ENCODE data around the gene SLC6A2. TPM values are rescaled to one million over a fixed set of nuclear protein-coding genes. Genes with fewer than 3 reads are reported as not detected.

Gene SLC6A2
- total and polyA plus RNA-seq, 2 experiments from 2014 or later = 0.35 to 0.39 TPM

GRCh38 chr16:55660026-55660425 is 4.2 kb downstream of the SLC6A2 start (continued):
- TF ChIP-seq NANOG (IDR thresholded peaks at IDR 0.05; ENCODE audit: borderline replicate concordance) (no peak), ETS1 (IDR thresholded peaks at IDR 0.05) (no peak)

DNA sequence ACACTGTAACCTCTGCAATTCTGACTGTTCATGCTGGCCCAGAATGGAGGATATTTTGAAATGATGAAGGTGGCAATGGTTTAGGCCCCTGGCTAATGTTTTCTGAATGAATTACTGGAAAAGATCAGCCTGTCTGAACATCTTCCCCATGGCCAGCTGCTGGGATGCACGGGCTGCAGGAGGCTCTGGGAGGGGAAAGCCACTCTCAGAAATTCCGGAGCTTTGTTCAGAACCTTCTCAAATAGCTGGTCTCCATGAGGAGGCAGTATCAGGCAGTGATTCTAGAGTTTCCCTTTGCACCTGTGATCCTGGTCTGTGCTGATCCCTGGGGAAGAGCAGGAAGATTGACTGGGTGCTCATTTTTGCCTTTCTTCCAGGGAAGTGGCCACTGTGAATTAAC is 5.0 kb downstream of the SLC6A2 start:
- peak; percentile 36 for DNase-seq (ENCODE audit: low spot score)
- Mint-ChIP-seq H3K4me3 (no peak overlapping the region), H3K27me3 (ENCODE audit: insufficient read depth, low read depth, poor library complexity) (peaks cover 36% of the 10 kb centered on the region), H3K27ac (no peak overlapping the region), H3K9me3 (peaks cover 7% of the 10 kb centered on the region; the same call in 2 of the 3 replicates), H3K36me3 (ENCODE audit: low read depth) (no peaks in the 10 kb centered on the region), H3K4me1 (peaks cover 7% of the 10 kb centered on the region; the same call in 2 of the 3 replicates)
- no peak overlapping the region for H3K4me2 ChIP-seq
- H2AFZ ChIP-seq = no peak overlapping the region
- H3K27ac ChIP-seq (ENCODE audit: low read depth) = no peak overlapping the region
- no peaks in the 10 kb centered on the region for H3F3A ChIP-seq (replicated peaks; ENCODE audit: low read depth)
- peaks cover 36% of the 10 kb centered on the region for H3K27me3 ChIP-seq (ENCODE audit: insufficient read depth)
- TF ChIP-seq CTCF (conservative IDR thresholded peaks at IDR 0.05; ENCODE audit: low read depth in 2 of 2) (peak in 1 of 2 experiments; percentile 41; a peak in 2 of 4 replicates), ZNF331 (CRISPR knock-in tag; IDR thresholded peaks at IDR 0.05; ENCODE audit: low read depth) (no peak)
- H3K79me2 ChIP-seq (replicated peaks; ENCODE audit: insufficient read depth) = no peaks in the 10 kb centered on the region
- no peaks in the 10 kb centered on the region; the same call in 1 of the 2 replicates for H4K20me1 ChIP-seq (replicated peaks; ENCODE audit: insufficient read depth)
- H3K4me1 ChIP-seq (ENCODE audit: insufficient read depth) = no peaks in the 10 kb centered on the region
- H3K4me3 ChIP-seq = no peak overlapping the region
- H3K9me2 ChIP-seq (ENCODE audit: insufficient read depth) = no peaks in the 10 kb centered on the region
- no peaks in the 10 kb centered on the region for H3K36me3 ChIP-seq (ENCODE audit: insufficient read depth)
- no peak for ATAC-seq

DNA sequence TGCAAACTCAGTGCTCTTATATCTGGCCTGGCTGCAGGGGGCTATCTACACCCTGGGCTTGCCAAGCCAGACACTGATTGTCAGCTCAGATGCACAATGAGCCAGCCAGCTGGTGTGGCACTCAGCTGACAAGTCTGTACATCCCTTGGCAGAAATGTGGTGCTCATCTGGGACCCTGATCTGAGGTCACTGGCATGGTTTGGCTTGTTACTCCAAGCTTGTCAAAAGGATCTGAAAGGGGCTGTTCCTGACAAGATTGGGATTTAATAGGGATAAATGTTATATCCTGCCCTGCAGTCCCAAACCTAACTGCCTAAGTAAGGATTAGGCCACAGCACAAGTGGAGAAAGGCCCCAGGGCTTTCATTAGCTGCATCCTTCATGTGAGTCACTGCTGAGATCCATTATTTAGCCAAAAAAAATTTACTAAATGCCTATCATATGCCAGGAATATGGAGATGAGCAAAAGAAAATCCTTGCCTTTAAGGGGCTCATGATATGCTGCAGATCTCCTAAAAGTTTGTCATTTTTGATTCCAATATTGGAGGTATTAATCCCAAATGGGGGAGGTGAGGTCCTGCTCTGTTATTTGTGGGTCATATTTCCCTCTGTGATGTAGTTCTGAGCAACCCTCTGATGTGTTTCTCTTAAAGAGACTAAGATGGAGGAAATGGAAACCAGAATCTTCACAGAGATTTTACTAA is 6.3 kb downstream of the SLC6A2 start:
- H3K4me1 ChIP-seq (ENCODE audit: insufficient read depth) = no peaks in the 10 kb centered on the region
- H3K27me3 Mint-ChIP-seq (ENCODE audit: insufficient read depth, low read depth, poor library complexity) = peaks cover 25% of the 10 kb centered on the region
- peaks cover 24% of the 10 kb centered on the region for H3K27me3 ChIP-seq (ENCODE audit: insufficient read depth)
- TF ChIP-seq ZNF331 (CRISPR knock-in tag; IDR thresholded peaks at IDR 0.05; ENCODE audit: low read depth) = no peak
- TF ChIP-seq POLR2AphosphoS5 (IDR thresholded peaks at IDR 0.05; ENCODE audit: low read depth) = no peak
- no peak for TF ChIP-seq EZH2phosphoT487 (IDR thresholded peaks at IDR 0.05; ENCODE audit: unreplicated experiment)
- TF ChIP-seq EZH2 (IDR thresholded peaks at IDR 0.05; ENCODE audit: low read depth, unreplicated experiment) = no peak
- no peak for TF ChIP-seq JUNB (IDR thresholded peaks at IDR 0.05; ENCODE audit: unreplicated experiment)
- no peak for TF ChIP-seq ZNF114 (CRISPR knock-in tag; IDR thresholded peaks at IDR 0.05)
- TF ChIP-seq, protein P1, sequence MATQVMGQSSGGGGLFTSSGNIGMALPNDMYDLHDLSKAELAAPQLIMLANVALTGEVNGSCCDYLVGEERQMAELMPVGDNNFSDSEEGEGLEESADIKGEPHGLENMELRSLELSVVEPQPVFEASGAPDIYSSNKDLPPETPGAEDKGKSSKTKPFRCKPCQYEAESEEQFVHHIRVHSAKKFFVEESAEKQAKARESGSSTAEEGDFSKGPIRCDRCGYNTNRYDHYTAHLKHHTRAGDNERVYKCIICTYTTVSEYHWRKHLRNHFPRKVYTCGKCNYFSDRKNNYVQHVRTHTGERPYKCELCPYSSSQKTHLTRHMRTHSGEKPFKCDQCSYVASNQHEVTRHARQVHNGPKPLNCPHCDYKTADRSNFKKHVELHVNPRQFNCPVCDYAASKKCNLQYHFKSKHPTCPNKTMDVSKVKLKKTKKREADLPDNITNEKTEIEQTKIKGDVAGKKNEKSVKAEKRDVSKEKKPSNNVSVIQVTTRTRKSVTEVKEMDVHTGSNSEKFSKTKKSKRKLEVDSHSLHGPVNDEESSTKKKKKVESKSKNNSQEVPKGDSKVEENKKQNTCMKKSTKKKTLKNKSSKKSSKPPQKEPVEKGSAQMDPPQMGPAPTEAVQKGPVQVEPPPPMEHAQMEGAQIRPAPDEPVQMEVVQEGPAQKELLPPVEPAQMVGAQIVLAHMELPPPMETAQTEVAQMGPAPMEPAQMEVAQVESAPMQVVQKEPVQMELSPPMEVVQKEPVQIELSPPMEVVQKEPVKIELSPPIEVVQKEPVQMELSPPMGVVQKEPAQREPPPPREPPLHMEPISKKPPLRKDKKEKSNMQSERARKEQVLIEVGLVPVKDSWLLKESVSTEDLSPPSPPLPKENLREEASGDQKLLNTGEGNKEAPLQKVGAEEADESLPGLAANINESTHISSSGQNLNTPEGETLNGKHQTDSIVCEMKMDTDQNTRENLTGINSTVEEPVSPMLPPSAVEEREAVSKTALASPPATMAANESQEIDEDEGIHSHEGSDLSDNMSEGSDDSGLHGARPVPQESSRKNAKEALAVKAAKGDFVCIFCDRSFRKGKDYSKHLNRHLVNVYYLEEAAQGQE (IDR thresholded peaks at IDR 0.05; ENCODE audit: unreplicated experiment) = no peak

More for the DNA sequence above, 6.3 kb downstream of the SLC6A2 start:
- Histone ChIP-seq H2AFZ (no peak overlapping the region), H3K4me3 (no peak overlapping the region), H3K4me2 (no peak overlapping the region), H3K9me2 (ENCODE audit: insufficient read depth) (no peaks in the 10 kb centered on the region), H4K20me1 (replicated peaks; ENCODE audit: insufficient read depth) (no peaks in the 10 kb centered on the region; the same call in 1 of the 2 replicates), H3F3A (replicated peaks; ENCODE audit: low read depth) (no peaks in the 10 kb centered on the region), H3K79me2 (replicated peaks; ENCODE audit: insufficient read depth) (no peaks in the 10 kb centered on the region), H3K27ac (ENCODE audit: low read depth) (no peak overlapping the region), H3K36me3 (ENCODE audit: insufficient read depth) (no peaks in the 10 kb centered on the region)
- Mint-ChIP-seq H3K4me3 (no peak overlapping the region), H3K36me3 (ENCODE audit: low read depth) (no peaks in the 10 kb centered on the region), H3K27ac (no peak overlapping the region), H3K4me1 (peaks cover 3% of the 10 kb centered on the region), H3K9me3 (peaks cover 7% of the 10 kb centered on the region; the same call in 2 of the 3 replicates)
- DNase-seq (ENCODE audit: low spot score) = no peak
- no peak for ATAC-seq
